Measurements from ENCODE around the gene ACTN1. TPM values are rescaled to one million over a fixed set of nuclear protein-coding genes. Genes with fewer than 3 reads are reported as not detected.
A peak's percentile ranks its signal among the peaks of the same experiment; 100 is the strongest.

ACTN1 gene
- total and polyA plus RNA-seq, 10 of the 15 experiments (the other 5 are each of a cell fraction or from before 2014, with no cell fraction given) = 0.14 to 39.4 (median 2.6) TPM

- no peak for DNase-seq (ENCODE audit: low read depth, low spot score)
- Histone ChIP-seq H3K79me2 (ENCODE audit: control insufficient read depth, insufficient read depth, low read length) (no peaks in the 10 kb centered on the region), H3K4me2 (ENCODE audit: control insufficient read depth, insufficient read depth) (no peak overlapping the region), H3K27ac (ENCODE audit: control insufficient read depth, insufficient read depth) (no peak overlapping the region), H2AFZ (ENCODE audit: control insufficient read depth, low read depth, low read length) (no peak overlapping the region), H3K4me3 (no peak overlapping the region), H3K4me1 (ENCODE audit: control insufficient read depth, insufficient read depth, low read length) (no peaks in the 10 kb centered on the region; the same call in 1 of the 2 replicates), H3K9ac (ENCODE audit: control insufficient read depth, insufficient read depth, low read length) (no peak overlapping the region), H3K36me3 (ENCODE audit: control insufficient read depth in 2 of 2, insufficient read depth in 2 of 2, low read length in 1 of 2) (no peaks in the 10 kb centered on the region), H3K27me3 (replicated peaks in 1 of 2; ENCODE audit: control insufficient read depth in 2 of 2, insufficient read depth in 2 of 2, low read length in 1 of 2) (no peaks in the 10 kb centered on the region; a peak in 1 of 4 replicates), H4K20me1 (ENCODE audit: control insufficient read depth, insufficient read depth) (no peaks in the 10 kb centered on the region), H3K9me3 (replicated peaks; ENCODE audit: control insufficient read depth, insufficient read depth, low read length) (no peaks in the 10 kb centered on the region)
- POLR2A ChIA-PET = no interaction called here
- SMC1A ChIA-PET (ENCODE audit: uncharacterized antibody, unreplicated experiment) = interaction anchor here (0.8 to 1.4 kb wide), 2 partner anchors 29 to 41 kb away, joined by 4 read pairs; no protein-coding TSS in a partner anchor
- 33% methylated on average over 2 of the region's 2 CpGs for WGBS (ENCODE audit: insufficient coverage, insufficient replicate concordance, low lambda C conversion rate, missing lambda C conversion rate)
- no TSS peak for BruUV-seq (replicated peaks)
- peak; percentile 56; the same call in 1 of the 3 replicates for ATAC-seq
- CTCF ChIA-PET = interaction anchor here (1.5 kb wide), 1 partner anchor 16 kb away, joined by 3 read pairs; no protein-coding TSS in a partner anchor
- in situ Hi-C loops (cut with MboI) = no loop called here
- no peak for FAIRE-seq
- intact Hi-C loops (cut with micrococcal nuclease; ENCODE audit: unreplicated experiment) = no loop called here
- RAD21 ChIA-PET (ENCODE audit: unreplicated experiment) = interaction anchor here (1.0 kb wide), 1 partner anchor 125 kb away, joined by 3 read pairs; no protein-coding TSS in a partner anchor
- TF ChIP-seq LARP7 (IDR thresholded peaks at IDR 0.05) (no peak), ESRRA (IDR thresholded peaks at IDR 0.05; ENCODE audit: low read length) (no peak), JUND (IDR thresholded peaks at IDR 0.05; ENCODE audit: low read depth, low read length) (no peak), MTA2 (IDR thresholded peaks at IDR 0.05; ENCODE audit: low read depth) (no peak), E4F1 (IDR thresholded peaks at IDR 0.05; ENCODE audit: borderline replicate concordance, partially characterized antibody) (no peak), SMAD5 (IDR thresholded peaks at IDR 0.05; ENCODE audit: low read depth) (no peak), TBL1XR1 (IDR thresholded peaks at IDR 0.05; ENCODE audit: low read depth, low read length) (no peak), ZNF687 (IDR thresholded peaks at IDR 0.05) (no peak), CEBPB (IDR thresholded peaks at IDR 0.05; ENCODE audit: borderline replicate concordance in 1 of 2, low read depth in 2 of 2, low read length in 2 of 2) (no peak), CBX3 (IDR thresholded peaks at IDR 0.05; ENCODE audit: borderline replicate concordance, low read depth) (no peak), CBX5 (IDR thresholded peaks at IDR 0.05; ENCODE audit: low read depth) (no peak)
- TF ChIP-seq, protein P1, sequence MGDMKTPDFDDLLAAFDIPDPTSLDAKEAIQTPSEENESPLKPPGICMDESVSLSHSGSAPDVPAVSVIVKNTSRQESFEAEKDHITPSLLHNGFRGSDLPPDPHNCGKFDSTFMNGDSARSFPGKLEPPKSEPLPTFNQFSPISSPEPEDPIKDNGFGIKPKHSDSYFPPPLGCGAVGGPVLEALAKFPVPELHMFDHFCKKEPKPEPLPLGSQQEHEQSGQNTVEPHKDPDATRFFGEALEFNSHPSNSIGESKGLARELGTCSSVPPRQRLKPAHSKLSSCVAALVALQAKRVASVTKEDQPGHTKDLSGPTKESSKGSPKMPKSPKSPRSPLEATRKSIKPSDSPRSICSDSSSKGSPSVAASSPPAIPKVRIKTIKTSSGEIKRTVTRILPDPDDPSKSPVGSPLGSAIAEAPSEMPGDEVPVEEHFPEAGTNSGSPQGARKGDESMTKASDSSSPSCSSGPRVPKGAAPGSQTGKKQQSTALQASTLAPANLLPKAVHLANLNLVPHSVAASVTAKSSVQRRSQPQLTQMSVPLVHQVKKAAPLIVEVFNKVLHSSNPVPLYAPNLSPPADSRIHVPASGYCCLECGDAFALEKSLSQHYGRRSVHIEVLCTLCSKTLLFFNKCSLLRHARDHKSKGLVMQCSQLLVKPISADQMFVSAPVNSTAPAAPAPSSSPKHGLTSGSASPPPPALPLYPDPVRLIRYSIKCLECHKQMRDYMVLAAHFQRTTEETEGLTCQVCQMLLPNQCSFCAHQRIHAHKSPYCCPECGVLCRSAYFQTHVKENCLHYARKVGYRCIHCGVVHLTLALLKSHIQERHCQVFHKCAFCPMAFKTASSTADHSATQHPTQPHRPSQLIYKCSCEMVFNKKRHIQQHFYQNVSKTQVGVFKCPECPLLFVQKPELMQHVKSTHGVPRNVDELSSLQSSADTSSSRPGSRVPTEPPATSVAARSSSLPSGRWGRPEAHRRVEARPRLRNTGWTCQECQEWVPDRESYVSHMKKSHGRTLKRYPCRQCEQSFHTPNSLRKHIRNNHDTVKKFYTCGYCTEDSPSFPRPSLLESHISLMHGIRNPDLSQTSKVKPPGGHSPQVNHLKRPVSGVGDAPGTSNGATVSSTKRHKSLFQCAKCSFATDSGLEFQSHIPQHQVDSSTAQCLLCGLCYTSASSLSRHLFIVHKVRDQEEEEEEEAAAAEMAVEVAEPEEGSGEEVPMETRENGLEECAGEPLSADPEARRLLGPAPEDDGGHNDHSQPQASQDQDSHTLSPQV (IDR thresholded peaks at IDR 0.05) = no peak
Measured at GRCh38 chr14:68986926-68987652, 8.0 kb upstream of the ACTN1 start.

Data from GM12878 (cell line).